HT1080 (cell line): ENCODE measurements around the gene SETD1A. TPM values are rescaled to one million over a fixed set of nuclear protein-coding genes. Genes with fewer than 3 reads are reported as not detected.
"Not testable (repeated sequence)": the region's sequence is repeated elsewhere in the genome, so short reads cannot be mapped to it uniquely, and the experiment has no call there.

Experiments used
- DNase-seq: peaks from one replicate; pipeline ENCODE4 v3.0.0-alpha.2; 2015; ENCODE audit warnings: low read depth
- small RNA-seq: library from RNA; depleted of rRNA; stranded (forward); fragments of <200 nt; gene quantifications from one replicate; pipeline ENCODE3, GENCODE V24; 2014
- total RNA-seq: library from RNA; depleted of rRNA; stranded (reverse); fragments of >200 nt; shearing (Covaris generic); gene quantifications from 2 replicates; pipeline ENCODE4 v1.2.3, GENCODE V29; 2014; rRNA removed

Gene SETD1A
- total RNA-seq, 1 experiment from 2014 or later: 5.3 TPM

DNA sequence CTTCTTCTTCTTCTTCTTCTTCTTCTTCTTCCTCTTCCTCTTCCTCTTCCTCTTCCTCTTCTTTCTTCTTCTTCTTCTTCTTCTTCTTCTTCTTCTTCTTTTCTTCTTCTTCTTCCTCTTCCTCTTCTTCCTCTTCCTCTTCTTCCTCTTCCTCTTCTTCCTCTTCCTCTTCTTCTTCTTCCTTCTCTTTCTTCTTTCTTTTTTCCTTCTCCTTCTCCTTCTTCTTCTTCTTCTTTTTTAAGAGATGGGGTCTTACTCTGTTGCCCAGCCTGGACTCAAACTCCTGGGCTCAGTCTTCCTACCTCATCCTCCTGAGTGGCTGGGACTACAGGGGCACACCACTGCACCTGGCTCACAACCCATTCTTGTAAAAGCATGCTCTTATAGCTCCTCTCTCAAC is 55.7 kb downstream of the SETD1A start:
- DNase-seq: not testable (repeated sequence)

DNA sequence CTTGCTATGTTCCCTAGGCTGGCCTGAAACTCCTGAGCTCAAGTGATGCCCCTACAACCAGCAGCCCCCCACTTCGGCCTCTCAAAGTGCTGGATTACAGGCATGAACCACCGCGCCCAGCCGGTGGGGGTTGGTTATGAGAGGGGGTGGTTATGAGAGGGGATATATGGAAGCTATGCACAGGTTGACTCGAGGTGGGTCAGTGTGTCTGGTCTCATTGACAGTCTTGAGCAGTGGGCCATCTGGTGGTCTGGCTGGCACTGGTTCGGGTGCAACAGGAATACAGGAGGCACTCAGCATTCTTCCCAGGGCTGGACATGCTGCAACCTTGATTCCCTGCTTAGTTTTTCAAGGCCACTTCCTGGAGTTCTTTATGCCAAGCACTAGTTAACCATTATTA is 58.5 kb downstream of the SETD1A start:
- DNase-seq: peak; percentile 37

- not testable (repeated sequence) for DNase-seq
Measured at GRCh38 chr16:31017756-31018155, 60.2 kb downstream of the SETD1A start.

DNA sequence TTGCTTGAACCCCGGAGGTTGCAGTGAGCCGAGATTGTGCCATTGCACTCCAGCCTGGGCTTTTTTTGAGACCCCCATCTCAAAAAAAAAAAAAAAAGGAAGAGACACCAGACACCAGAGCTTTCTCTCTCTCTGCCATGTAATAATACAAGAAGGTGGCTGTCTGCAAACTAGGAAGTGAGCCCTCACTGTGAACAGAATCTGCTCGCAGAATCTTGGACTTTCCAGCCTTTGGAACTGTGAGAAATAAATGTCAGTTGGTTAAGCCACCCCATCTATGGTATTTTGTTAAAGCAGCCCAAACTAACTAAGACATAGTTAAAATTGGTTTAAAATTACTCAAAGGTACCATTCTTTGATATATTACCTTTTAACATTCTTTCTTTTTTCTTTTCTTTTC is 63.0 kb downstream of the SETD1A start:
- DNase-seq: no peak

- DNase-seq: no peak
Measured at GRCh38 chr16:31022544-31023251, 65.1 kb downstream of the SETD1A start.

- DNase-seq: no peak
Measured at GRCh38 chr16:31023252-31023602, 65.7 kb downstream of the SETD1A start.

- DNase-seq: no peak
Measured at GRCh38 chr16:31023627-31024226, 66.2 kb downstream of the SETD1A start.

DNA sequence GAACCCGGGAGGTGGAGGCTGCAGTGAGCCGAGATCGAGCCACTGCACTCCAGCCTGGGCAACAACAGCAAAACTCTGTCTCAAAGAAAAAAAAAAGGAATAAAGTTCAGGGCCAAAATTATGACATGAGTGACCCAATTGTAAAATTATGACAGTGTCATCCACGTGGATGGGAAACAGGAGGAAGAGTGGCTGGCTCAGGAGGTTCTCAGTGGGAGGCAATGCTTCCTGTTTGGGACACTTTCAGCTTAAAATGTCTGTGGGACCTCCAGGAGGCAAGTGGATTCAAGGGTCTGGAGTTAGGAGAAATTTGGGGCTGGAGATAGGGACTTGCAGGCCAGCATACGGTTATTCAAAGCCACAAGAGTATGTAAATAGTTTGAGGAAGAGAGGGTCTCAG is 67.8 kb downstream of the SETD1A start:
- DNase-seq: no peak

- no peak for DNase-seq
Measured at GRCh38 chr16:31029272-31029671, 71.7 kb downstream of the SETD1A start.

DNA sequence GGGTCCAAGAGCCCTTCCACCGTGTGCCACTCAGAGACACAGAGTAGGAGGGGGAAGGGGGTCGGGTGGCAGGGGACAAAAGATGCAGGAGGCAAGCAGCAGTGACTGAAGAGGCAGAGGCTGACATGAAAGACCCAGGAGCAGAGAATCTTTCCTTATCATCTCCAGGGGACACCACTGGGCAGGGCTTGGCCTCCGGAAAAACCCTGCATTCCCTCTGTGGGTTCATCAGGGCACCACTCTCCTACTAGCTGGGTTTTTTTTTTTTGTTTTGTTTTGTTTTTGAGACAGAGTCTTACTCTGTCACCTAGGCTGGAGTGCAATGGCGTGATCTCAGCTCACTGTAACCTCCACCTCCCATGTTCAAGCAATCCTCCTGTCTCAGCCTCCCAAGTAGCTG is 73.7 kb downstream of the SETD1A start:
- no peak for DNase-seq

- DNase-seq: peak; percentile 98
Measured at GRCh38 chr16:31032736-31033708, 75.5 kb downstream of the SETD1A start, which contains the start of gene STX4. TSS of gene STX4 (plus strand) at chr16:31033558. CDS start at chr16:31033806, 248 bp downstream.

GRCh38 chr16:31033709-31034492 is 76.3 kb downstream of the SETD1A start:
- DNase-seq: peak; percentile 74

Small RNA genes within 50 kb of the gene (small RNA-seq; reads per million reads assigned to genes)
- not detected for gene AC135048.1

Other genes starting within 250 kb of the SETD1A start
- gene PHKG2, start 209.3 kb upstream of the SETD1A start, total RNA-seq: 24.8 and 25.7 TPM in 2 replicates
- 5.7 and 5.9 TPM in 2 replicates for gene CFAP119, start 195.7 kb upstream of the SETD1A start, total RNA-seq
- 96.2 and 104 TPM in 2 replicates for gene RNF40, start 195.4 kb upstream of the SETD1A start, total RNA-seq
- gene ZNF629, start 170.5 kb upstream of the SETD1A start, total RNA-seq: 14.5 and 15.9 TPM in 2 replicates
- gene BCL7C, start 63.7 kb upstream of the SETD1A start, total RNA-seq: 42.5 and 56.2 TPM in 2 replicates
- not detected in 2 replicates for gene CTF1, start 61.1 kb upstream of the SETD1A start, total RNA-seq
- gene FBXL19, start 34.2 kb upstream of the SETD1A start, total RNA-seq: 61.1 and 70.8 TPM in 2 replicates
- gene ORAI3, start 8.7 kb upstream of the SETD1A start, total RNA-seq: 9.4 and 10.5 TPM in 2 replicates
- 7.3 and 8.9 TPM in 2 replicates for gene HSD3B7, start 27.5 kb downstream of the SETD1A start, total RNA-seq
- gene STX1B, start 52.9 kb downstream of the SETD1A start, total RNA-seq: 1.0 and 2.1 TPM in 2 replicates
- 37.9 and 43.7 TPM in 2 replicates for gene STX4, start 75.8 kb downstream of the SETD1A start, total RNA-seq
- gene ZNF668, start 116.5 kb downstream of the SETD1A start, total RNA-seq: 16.9 and 21.5 TPM in 2 replicates
- 14.0 and 24.8 TPM in 2 replicates for gene ZNF646, start 116.7 kb downstream of the SETD1A start, total RNA-seq
- 0.72 and 0.80 TPM in 2 replicates for gene PRSS53, start 131.2 kb downstream of the SETD1A start, total RNA-seq
- 104 and 114 TPM in 2 replicates for gene VKORC1, start 137.0 kb downstream of the SETD1A start, total RNA-seq
- gene BCKDK, start 150.6 kb downstream of the SETD1A start, total RNA-seq: 56.4 and 66.0 TPM in 2 replicates
- 57.0 and 62.1 TPM in 2 replicates for gene KAT8, start 159.9 kb downstream of the SETD1A start, total RNA-seq
- gene PRSS8, start 178.0 kb downstream of the SETD1A start, total RNA-seq: not detected in 2 replicates
- gene PRSS36, start 192.3 kb downstream of the SETD1A start, total RNA-seq: 0.77 and 2.0 TPM in 2 replicates
- gene FUS, start 222.4 kb downstream of the SETD1A start, total RNA-seq: 21.7 and 34.0 TPM in 2 replicates
- 0.63 and 0.72 TPM in 2 replicates for gene PYCARD, start 245.0 kb downstream of the SETD1A start, total RNA-seq